C4-2B (cell line): Measurements from ENCODE around the gene ANKRD9.
"Not testable (repeated sequence)": the region's sequence is repeated elsewhere in the genome, so short reads cannot be mapped to it uniquely, and the experiment has no call there.

Experiments
- H3K27ac ChIP-seq: fragments of 450-650 bp; 2 replicates; pipeline ENCODE4 v1.5.1; 2017
- CTCF ChIP-seq: fragments of 450-650 bp; conservative IDR thresholded peaks from 2 replicates; pipeline ENCODE4 v1.5.1; 2017; ENCODE audit warnings: mild to moderate bottlenecking
- ZFX ChIP-seq: fragments of 450-650 bp; IDR thresholded peaks from 2 replicates; pipeline ENCODE4 v1.6.1; 2017

The ANKRD9 gene

GRCh38 chr14:102509746-102510615 is at the start of gene ANKRD9:
Gene ANKRD9 (minus strand): TSS chr14:102509776. CDS start chr14:102507889, 1,887 bp downstream.
- H3K27ac ChIP-seq: peak within 1 kb of the TSS; percentile 90
- no peak for TF ChIP-seq CTCF
- no peak for TF ChIP-seq ZFX

GRCh38 chr14:102558556-102558955 is 49.0 kb upstream of the ANKRD9 start:
- no peak for TF ChIP-seq ZFX
- no peak for TF ChIP-seq CTCF
- no peak overlapping the region for H3K27ac ChIP-seq

- TF ChIP-seq CTCF: no peak
- TF ChIP-seq ZFX: no peak
- H3K27ac ChIP-seq: no peak overlapping the region
Observed at GRCh38 chr14:102557434-102558226, 48.1 kb upstream of the ANKRD9 start.

GRCh38 chr14:102556098-102556677 is 46.6 kb upstream of the ANKRD9 start:
- no peak for TF ChIP-seq ZFX
- H3K27ac ChIP-seq: no peak overlapping the region

GRCh38 chr14:102554821-102555819 is 45.5 kb upstream of the ANKRD9 start:
- H3K27ac ChIP-seq: no peak overlapping the region
- TF ChIP-seq CTCF (no peak), ZFX (no peak)

GRCh38 chr14:102551995-102552705 is 42.6 kb upstream of the ANKRD9 start:
- no peak for TF ChIP-seq CTCF
- no peak for TF ChIP-seq ZFX
- H3K27ac ChIP-seq: no peak overlapping the region

- H3K27ac ChIP-seq: not testable (repeated sequence)
Observed at GRCh38 chr14:102550927-102551401, 41.4 kb upstream of the ANKRD9 start.
